Measurements from ENCODE around the gene RASSF8. TPM values are rescaled to one million over a fixed set of nuclear protein-coding genes. Genes with fewer than 3 reads are reported as not detected.

RASSF8 gene
- total RNA-seq (2021; ENCODE audit: unreplicated experiment) (9.2 TPM), Bru-seq, nascent RNA (percentile 55 among the genes with signal in this experiment), BruChase-seq, experiment 1, labeled RNA remaining after a 6-hour chase (percentile 52 among the genes with signal in this experiment), BruChase-seq, experiment 2, labeled RNA remaining after a 2-hour chase (percentile 55 among the genes with signal in this experiment)
- 3.2 and 4.2 TPM in 2 replicates for polyA plus RNA-seq (2012)
- long read RNA-seq, full-length matches to known transcripts: 4 of 15 reads
- long read RNA-seq, partial matches to known transcripts: 5 of 15 reads
- long read RNA-seq, other reads (novel, unspliced or antisense): 6 of 15 reads

- peak within 1 kb of the TSS; percentile 89 for H3K4me2 ChIP-seq (ENCODE audit: low read length)
- H4K20me1 ChIP-seq (ENCODE audit: insufficient read depth): no peaks in the 10 kb centered on the region
- peaks cover 10 to 13% of the 10 kb centered on the region in 2 experiments for H3K4me1 ChIP-seq (ENCODE audit: control insufficient read depth in 1 of 2, insufficient read depth in 2 of 2, low read length in 2 of 2)
- peak within 1 kb of the TSS; percentile 71 for H3K27ac ChIP-seq (ENCODE audit: low read depth, low read length)
- peak; percentile 93 for ATAC-seq
- ChIA-PET POLR2A (interaction anchor here (0.5 kb wide), 1 partner anchor 772 kb away, joined by 3 read pairs; no protein-coding TSS in a partner anchor), CTCF (interaction anchor here (0.7 kb wide), 1 partner anchor 12 kb away, joined by 3 read pairs; no protein-coding TSS in a partner anchor), RAD21 (ENCODE audit: low non-redundant PET in 1 of 2, low total read pairs in 2 of 2, uncharacterized antibody in 2 of 2, unreplicated experiment in 2 of 2) (no interaction called here)
- H3K9ac ChIP-seq (ENCODE audit: low read length): peak within 1 kb of the TSS; percentile 64
- intact Hi-C loops (cut with micrococcal nuclease): no loop called here
- no TSS peak for BruUV-seq (replicated peaks)
- TF ChIP-seq POLR2AphosphoS5 (IDR thresholded peaks at IDR 0.05; ENCODE audit: low read depth, low read length) (peak; percentile 40; the same call in 1 of the 2 replicates), SIN3A (IDR thresholded peaks at IDR 0.05; ENCODE audit: low read depth) (0 out of 2 replicates have a peak, but pooled peaks have one; percentile 23), ZBTB33 (IDR thresholded peaks at IDR 0.05; ENCODE audit: extremely low read depth, insufficient replicate concordance, low read length) (no peak), ZFX (IDR thresholded peaks at IDR 0.05) (peak; percentile 49), POLR2A (IDR thresholded peaks at IDR 0.05; ENCODE audit: borderline replicate concordance, extremely low read depth, insufficient read depth, insufficient read length) (no peak)
- H3K9me3 ChIP-seq (ENCODE audit: control insufficient read depth in 1 of 2, insufficient read depth in 1 of 2, low read depth in 1 of 2, low read length in 2 of 2): no peaks in the 10 kb centered on the region
- H3K9me2 ChIP-seq (ENCODE audit: insufficient read depth): no peaks in the 10 kb centered on the region
- H3K27me3 ChIP-seq (ENCODE audit: insufficient read depth, low read length): no peaks in the 10 kb centered on the region
- H3K36me3 ChIP-seq (ENCODE audit: control insufficient read depth in 1 of 2, insufficient read depth in 2 of 2, low read length in 2 of 2): no peaks in the 10 kb centered on the region
- H2AFZ ChIP-seq (ENCODE audit: low read depth, low read length, poor library complexity, severe bottlenecking): peak within 1 kb of the TSS; percentile 84
- DNase-seq (ENCODE audit: low read depth, low spot score): no peak
- H3K4me3 ChIP-seq (replicated peaks in 1 of 2; ENCODE audit: low read depth in 1 of 2, low read length in 2 of 2): peak within 1 kb of the TSS; percentile 63 to 70
- no peaks in the 10 kb centered on the region for H3K79me2 ChIP-seq (ENCODE audit: insufficient read depth, low read length)
Measured at GRCh38 chr12:25958428-25959070, at the start of gene RASSF8. TSS of gene RASSF8 (plus strand) at chr12:25958682. CDS start at chr12:26055344, 96,662 bp downstream.

Data from HCT116 (cell line).